Measurements from ENCODE around the gene FOCAD.

The FOCAD gene

DNA sequence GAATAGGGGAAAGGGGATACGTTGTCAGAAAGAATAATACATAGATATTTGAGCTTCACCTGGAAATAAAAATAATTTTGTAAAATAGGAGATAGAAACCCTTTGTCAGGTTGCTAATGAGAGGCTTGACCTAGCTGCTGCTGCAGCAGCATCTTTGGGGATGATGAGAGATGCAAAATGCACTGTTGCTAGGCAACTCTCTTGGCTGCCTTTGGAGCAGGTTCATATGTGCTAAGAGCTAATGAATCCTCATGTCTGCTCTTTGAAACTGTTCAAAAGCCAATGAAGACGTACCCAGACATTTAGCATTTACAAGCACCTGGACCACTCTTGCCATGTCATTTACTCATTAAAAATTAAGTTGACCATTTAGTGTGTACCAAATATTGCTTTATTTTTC is 121.7 kb downstream of the FOCAD start:
- DNase-seq, result no peak

DNA sequence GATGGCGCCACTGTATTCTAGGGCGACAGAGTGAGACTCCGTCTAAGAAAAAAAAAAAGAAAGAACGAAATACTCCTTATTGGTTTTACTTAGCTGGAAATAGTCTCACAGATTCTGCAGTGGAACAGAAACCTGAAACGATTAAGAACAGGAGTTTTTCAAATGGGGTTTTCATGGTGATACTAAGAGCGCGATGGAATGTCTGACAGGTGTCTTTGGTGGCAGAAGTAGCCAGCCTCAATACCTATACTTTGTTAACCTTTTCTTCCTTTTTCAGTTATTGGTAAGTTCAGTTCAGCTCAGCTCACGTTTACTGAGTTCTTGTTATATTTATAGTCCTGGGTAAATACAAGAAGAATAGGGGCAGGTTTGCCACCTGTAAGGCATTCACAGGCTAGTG is 123.9 kb downstream of the FOCAD start:
- DNase-seq, result no peak

DNA sequence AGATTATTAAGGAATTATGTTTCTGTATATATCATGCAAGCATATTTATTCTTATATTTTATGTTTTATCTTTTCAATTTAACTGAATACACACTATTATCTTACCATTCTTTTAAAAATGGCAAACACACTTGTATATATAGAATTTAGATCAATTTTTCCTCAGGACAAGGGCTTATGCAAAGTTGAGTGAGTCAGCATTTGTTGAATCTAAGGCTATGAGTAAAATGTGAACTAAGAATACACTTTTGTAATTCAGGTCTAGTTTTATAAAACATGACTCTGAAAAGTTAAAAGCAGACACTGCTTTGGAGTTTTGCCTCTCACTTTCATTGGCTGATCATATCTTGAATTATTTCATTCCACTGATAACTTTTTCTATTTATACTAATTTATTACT is 127.8 kb downstream of the FOCAD start:
- DNase-seq, result no peak

DNA sequence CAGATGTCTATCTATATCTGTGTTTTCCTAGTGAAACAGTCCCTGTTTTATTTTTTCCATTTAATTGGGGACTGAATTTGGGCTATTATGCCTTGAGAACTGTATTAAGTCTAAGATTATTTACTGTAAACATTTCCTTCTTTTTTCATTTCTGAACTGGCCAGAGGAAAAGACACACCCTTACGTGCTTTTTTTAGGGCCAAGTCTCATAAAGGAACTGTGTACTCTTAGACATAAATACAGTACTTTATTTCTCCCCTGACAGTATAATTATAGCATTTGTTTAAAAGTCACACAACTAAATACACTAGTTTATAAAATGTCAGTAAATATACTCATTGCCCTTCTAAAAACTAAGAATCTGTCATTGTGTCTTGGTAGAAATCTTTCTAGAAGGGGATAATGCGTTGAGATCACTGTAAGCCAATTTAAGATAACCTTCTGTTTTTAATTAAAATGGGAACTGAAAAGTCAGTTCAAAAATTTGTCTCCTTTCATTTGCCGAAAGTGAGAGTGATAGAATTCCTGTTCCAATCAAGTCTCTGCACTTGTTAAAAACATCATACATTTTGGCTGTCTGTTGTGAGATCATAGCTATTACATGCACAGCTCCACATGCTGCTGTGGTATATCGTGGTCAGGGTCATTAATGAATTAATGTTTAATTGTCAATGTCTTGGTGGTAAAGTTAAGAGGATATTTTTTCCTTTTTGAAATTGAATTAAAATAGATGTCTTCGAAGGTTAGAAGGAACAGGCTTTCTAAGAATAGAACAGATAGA is 132.1 kb downstream of the FOCAD start:
- peak; percentile 0 for DNase-seq

GRCh38 chr9:20823051-20823450 is 139.0 kb downstream of the FOCAD start:
- no peak for DNase-seq

DNA sequence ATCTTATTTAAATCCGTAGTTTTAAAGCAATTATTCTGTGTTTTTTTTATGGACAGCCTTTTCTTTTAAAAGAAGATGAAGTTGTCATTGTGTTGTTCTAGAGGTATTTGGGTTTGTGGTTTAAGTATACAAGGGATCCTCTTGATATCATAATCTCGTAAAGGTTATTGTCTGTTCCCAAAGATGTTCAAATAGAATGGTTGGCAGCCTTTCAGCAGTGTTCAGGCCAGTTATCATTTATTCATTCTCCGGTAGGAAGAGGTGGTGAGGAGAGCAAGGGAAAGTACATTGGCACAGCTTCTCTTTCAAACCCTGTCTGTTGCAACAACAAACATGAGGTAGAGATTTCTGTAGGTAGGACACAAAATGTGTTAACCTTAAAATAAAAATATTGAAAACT is 147.0 kb downstream of the FOCAD start:
- no peak for DNase-seq

GRCh38 chr9:20832775-20833174 is 148.7 kb downstream of the FOCAD start:
- no peak for DNase-seq

DNA sequence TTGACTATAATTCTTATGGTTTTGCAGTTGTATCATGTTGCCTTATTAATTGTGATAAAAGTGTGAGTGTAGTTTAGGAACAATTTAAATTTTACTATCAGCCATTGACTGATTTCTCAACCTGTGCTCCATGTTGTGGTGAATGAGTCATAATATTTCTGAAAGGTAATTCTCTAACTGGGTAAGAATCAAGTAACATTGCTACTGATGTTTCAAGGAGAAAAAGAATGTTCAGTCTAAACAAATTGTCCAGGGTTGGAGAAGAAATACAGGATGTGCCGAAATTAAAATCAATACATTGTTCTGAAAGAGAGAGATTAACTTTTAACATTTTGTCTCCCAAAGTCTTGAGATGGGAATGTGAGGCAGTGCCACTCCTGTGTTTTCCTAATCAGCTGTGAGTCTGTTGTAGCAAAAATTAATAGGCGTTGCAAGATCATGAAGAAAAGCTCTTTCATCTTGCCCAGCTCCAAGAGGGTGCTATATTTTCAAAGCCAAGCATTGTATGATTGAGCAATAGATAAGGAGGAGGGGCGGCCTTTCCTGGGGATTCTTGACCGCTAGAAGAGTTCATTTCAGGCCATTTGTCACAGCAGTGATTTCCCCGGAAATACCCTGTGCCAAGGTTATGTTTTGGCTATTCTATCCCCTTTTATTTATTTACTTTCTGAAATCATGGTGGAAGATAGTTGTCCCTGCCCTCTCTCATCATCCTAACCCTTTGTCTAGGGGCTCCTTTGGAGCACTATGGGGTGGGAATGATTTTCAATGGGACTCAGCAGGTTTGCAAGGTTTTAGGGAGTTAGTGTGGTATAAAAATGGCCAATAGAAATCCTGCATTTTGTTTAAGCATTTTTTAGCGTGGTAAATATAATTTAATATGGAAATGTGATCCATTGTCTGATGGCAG is 151.6 kb downstream of the FOCAD start:
- DNase-seq, result peak; percentile 11

DNA sequence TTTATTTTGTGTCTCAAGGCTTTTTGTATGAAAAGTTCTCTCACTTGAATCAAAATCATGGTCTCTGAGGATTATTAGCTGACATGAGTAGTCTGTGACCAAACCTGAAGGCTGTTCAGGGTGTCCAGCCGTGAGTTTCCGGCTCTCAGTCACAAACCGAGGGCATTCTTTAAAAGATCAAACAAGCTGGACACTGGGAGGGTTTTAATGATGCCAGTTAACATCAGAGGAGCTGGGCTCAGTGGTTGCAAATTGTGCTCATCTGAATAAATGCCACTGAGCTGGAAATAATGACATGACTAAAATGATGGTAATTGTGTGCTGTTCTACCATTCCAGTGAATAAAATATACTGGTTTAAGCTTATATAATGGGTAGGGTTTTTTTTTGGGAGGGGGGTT is 153.1 kb downstream of the FOCAD start:
- DNase-seq, result no peak

GRCh38 chr9:20838218-20838617 is 154.2 kb downstream of the FOCAD start:
- DNase-seq, result no peak

DNA sequence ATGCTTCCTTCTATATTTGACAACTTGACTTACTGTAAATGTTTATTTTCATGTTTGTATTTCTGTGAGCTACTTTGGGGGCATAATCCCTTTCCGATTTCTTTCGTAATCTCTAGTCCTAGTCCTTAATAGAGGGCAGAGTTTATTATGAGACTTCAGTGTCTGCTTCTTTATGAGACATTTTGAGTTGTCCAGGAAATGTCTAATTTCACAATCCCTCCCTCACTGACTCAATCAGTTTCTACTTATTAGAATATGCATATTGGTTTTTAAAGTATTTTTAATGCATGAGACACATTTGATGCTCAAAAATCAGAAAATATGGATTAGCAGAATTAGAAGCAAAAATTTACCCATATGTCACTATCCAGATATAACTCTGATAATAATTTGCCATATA is 160.9 kb downstream of the FOCAD start:
- DNase-seq, result no peak

DNA sequence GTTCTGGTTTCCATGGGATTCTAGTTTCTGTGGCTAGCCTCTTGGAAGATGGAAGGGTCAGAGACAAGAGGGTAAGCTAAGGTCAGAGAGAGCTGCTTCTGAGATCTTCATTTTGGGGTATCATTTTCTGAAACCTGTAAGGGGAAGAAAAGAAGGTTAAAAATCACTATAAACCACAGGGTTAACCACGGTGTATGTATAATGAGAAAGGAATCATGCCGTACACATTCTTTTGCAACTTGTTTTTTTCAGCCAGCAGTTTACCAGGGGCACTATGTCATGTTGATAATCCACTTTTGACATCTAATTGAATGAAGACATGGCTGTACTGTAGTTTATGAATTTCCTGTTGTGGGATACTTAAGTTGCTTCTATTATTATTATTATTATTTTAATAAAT is 164.4 kb downstream of the FOCAD start:
- DNase-seq, result no peak

GRCh38 chr9:20853866-20854265 is 169.8 kb downstream of the FOCAD start:
- no peak for DNase-seq

GRCh38 chr9:20854444-20854843 is 170.4 kb downstream of the FOCAD start:
- DNase-seq, result no peak

GRCh38 chr9:20863945-20864344 is 179.9 kb downstream of the FOCAD start:
- no peak for DNase-seq

- DNase-seq, result no peak
These were observed 181.3 kb downstream of the FOCAD start for GRCh38 chr9:20865347-20865746.

DNA sequence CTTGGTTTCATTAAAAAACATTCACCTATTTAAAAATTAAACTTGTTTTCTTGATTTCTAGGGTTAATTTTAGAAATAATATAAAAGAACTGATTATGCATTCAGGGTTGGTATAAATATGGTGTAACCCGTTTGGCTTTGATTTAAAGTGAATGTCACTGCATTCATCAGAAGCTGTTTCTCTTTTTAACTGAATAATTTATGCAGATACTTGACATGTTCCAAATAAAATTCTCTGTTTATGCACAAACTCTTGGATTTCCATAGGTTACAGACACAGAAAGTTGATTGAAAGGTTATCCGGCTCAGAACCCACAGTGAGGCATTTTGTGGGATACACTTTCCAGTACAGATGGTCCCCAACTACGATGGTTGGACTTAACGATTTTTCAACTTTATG is 186.1 kb downstream of the FOCAD start:
- no peak for DNase-seq

GRCh38 chr9:20872340-20872977 is 188.4 kb downstream of the FOCAD start:
- DNase-seq, result no peak

DNA sequence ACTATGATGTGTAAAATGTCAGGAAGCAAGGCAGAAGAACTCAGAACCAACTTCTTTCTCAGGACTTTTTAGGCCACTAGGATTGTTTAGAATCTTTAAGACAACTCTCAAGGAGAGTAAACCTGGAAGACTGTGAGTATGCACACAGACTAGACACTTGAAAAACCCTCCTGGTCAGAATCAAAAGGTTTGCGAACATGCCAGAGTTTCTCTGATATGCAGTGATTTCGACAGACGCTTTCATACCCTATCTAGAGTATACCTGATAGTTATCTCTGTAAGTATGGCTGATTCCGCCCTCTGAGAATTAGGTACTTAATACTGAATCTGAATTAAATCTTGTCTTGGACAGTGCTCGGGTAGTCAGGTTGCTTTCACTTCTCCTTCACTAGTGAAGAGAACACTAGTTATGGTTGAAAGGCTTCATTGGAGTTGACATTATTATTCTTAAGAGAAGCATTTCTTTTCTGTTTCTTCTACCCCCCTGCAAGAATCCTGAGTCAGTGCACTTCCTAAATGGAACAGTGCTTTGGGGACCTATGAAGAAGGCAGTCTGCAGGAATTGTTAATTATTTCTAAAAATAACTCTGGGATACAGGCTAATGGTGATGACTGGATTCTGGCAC is 189.3 kb downstream of the FOCAD start:
- no peak for DNase-seq

DNA sequence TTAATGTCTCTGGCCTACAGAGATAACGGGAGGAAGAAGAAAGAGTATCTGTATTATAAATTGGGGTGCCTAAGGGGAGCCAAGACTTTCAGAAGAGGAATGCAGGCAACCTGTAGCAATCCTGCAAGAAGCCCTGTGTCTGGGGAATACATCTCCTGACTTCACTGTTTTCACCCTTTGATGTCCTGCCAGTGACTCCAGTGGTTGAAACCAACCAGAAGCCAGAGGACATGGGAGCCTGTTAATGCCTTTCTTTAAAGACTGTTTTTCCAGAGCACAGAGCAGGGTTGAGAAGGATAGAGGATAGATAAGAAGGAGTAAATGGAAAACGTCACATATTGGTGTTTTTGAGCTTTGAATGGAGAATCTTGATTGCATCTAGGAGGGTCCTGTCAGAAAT is 196.2 kb downstream of the FOCAD start:
- no peak for DNase-seq

DNA sequence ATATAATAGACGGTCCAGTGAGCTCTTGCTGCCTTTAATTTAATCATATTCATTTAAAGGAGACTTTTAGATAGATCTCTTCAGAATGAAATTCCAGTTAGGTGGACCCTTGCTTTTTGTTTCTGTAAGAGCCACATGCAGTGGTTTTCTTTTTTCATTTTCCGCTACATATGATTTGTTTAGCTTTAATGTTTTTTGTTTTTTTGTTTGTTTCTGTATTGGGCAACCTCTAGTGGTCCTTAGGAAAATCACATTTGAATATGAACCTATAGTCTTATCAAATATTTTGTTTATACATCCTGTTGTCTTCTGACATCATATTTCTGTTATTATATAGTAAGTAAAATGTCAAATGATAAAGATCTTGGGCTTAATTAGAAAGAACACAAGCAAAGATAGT is 196.6 kb downstream of the FOCAD start:
- DNase-seq, result no peak

DNA sequence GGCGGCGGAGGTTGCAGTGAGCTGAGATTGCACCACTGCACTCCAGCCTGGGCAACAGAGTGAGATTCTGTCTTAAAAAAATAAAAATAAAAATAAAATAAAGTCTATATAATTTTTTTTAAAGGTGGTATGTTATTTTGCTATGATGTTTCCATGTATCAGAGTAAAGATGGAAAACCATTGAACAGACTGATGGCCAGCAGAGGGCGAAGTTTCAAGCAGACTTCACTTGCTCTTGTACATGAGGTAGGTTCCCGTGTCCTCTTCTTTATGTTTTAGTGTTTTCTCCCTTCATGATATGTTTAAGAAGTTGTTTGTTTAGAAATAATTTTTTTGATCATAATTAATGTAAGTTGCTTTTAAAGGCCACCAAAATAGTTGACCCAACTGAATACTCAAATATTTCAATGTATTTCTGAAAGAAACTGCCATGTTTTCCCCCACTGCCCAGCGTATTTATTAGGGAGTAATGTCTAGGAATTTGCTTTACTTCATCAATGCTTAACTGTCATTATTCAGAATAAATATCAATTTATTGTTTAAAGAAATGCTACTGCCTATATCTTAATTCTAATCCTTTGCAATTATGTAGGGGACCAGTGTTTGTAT is 201.0 kb downstream of the FOCAD start:
- peak; percentile 45 for DNase-seq

All from COR-L47 (cell line).